WTC11 (cell line): ENCODE measurements around the gene PDCD1LG2.

Experiments
- CREB1 ChIP-seq: sonication (generic); formaldehyde crosslinking; IDR thresholded peaks from 2 replicates; pipeline ENCODE4 v1.8.0; 2023; ENCODE audit warnings: mild to moderate bottlenecking, missing genetic modification reagents
- CTCF ChIP-seq: fragments of 200-600 bp; IDR thresholded peaks from 2 replicates; pipeline ENCODE4 v1.8.0; 2022; ENCODE audit warnings: antibody characterized with exemption
- PREB ChIP-seq: sonication (generic); formaldehyde crosslinking; IDR thresholded peaks from 2 replicates; pipeline ENCODE4 v1.8.1; 2022; ENCODE audit warnings: mild to moderate bottlenecking, missing genetic modification reagents, moderate library complexity, borderline replicate concordance

- TF ChIP-seq PREB (CRISPR knock-in tag), result no peak
- TF ChIP-seq CREB1, result no peak
- no peak for TF ChIP-seq CTCF
Observed at GRCh38 chr9:5516453-5517220, 6.3 kb downstream of the PDCD1LG2 start.
